Stimulated activated CD8-positive, alpha-beta memory T cell treated with anti-CD3 and anti-CD28 coated beads, Interleukin-7, amount 100 ng/mL, for 4 hours (primary cell): Measurements from ENCODE around the gene SC5D.

Source experiments
- DNase-seq, 2 donors: peaks; one replicate each; pipeline ENCODE4 v3.0.0-alpha.2; 2020; ENCODE audit warnings: low read depth in 2 of 2

SC5D gene, protein sequence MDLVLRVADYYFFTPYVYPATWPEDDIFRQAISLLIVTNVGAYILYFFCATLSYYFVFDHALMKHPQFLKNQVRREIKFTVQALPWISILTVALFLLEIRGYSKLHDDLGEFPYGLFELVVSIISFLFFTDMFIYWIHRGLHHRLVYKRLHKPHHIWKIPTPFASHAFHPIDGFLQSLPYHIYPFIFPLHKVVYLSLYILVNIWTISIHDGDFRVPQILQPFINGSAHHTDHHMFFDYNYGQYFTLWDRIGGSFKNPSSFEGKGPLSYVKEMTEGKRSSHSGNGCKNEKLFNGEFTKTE

DNA sequence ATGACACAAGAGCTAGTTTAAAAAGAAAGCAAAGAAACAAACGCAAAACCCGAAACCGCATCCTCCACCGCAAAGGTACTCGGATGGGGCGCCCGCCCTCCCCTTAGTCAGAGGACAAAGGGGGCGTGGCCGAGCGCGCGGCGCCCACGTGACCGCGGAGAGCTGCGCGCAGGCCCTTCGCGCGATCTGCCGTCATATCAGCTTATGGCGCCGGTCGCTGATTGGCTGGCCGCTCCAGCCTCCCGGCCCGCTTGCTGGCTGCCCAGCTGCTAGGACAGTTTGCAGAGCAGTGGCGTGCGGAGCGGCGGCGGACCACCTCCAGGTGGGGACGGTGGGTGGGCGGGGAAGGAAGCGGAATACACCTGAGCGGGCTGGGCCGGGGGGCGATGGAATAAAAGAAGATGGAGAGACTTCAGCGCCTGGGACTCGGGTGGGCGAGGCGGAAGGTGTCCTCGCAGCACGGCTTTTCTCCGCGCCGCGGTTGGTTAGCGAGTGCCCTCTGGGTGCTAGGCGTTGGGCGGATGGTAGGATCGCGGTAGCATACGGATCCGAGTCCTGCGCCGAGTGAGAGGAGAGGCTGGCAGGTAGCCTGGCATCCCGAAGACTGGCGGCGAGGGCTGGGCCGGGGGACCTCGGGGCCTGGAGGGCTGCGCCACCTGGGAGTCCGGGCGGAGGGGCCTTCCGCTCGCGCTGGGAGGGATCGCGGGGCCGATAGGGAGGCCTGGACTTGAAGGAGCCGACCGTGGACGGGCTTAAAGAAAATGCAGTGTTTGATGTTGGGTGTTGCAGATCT lies at the start of gene SC5D:
Gene SC5D (plus strand): TSS at position 277 of the 793 bp plus-strand sequence. CDS start 10,605 bp downstream, outside the sequence.
- DNase-seq = peak; percentile 85 to 93

DNA sequence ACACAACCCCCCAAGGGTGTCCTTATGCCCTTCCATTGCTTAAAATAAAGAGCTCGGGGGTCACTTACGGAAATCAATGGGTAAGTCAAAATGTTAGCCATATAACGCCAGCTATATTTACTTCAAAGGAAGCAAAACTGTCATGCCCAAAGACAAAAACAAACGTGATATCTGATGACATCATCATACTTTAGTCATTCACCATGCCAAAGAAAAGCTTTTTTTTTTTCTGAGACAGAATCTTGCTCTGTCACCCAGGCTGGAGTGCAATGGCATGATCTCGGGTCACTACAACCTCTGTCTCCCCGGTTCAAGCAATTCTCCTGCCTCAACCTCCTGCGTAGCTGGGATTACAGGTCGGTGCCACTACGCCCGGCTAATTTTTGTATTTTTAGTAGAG lies 47.7 kb upstream of the SC5D start:
- DNase-seq = no peak

DNA sequence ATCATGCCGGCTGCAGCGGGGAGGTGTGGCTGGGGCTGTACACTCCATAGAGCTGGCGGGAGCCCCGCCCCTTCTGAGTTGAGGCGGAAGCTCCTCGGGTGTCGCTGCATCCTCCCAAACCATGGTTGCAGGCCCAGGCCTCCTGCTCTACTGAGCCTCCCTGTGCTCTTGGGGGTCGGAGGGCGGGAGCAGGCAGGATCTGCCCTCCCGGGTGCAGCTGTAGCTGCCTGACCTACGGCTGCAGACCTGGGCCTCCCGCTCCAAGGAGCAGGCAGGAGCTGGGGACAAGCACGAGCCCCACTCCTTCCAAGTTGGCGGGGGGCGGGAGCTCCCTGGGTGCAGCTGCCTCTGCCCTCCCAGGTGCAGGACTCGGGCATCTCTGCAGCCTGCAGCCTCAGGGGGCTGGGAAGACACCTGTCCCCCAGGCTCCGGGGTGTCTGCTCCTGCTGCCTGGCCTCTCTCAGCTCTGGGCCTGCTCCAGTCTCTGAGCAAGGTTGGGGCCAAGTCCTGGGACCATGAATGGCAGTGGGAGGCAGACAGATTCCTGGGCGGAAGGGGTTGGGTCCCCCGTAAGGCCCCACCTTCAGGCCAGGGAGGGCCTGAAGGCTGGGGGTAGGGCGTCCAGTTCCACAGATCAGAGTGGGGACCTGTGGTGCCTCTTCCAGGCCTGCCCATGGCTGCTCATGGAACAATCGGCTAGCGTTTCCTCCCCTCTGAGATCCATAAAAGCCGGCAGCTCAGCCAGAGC lies 46.4 kb upstream of the SC5D start:
- DNase-seq = no peak

DNA sequence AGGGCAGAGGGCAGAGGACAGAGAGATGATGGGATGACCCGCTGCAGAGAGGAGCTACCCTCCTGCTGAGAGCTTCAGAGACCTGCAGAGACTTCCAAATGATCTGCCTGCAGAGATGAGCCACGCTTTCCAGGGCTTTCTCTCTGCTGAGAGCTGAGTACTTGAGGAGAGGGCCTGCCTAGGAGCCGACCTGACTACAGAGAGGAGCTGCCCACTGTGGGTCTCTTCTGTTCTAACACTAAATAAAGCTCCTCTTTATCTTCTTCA lies 45.9 kb upstream of the SC5D start:
- no peak for DNase-seq

DNA sequence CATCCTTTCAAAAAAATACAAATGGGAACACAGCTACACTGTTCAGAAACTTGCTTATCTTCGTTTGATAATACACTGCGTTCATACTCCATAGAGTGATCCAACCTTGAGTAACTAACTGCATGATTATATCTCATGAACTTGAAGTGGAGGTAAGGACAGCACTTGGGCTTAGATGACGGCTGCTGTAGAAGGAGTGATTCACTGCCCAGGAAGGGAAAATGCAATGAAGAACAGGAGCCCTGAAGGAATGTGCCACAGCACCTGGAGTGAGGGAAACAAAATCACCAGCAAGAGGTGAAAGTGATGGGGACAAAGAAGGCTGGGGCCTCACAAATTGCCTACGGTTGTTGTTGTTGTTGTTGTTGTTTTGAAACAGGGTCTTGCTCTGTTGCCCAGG lies 44.1 kb upstream of the SC5D start:
- DNase-seq = no peak

DNA sequence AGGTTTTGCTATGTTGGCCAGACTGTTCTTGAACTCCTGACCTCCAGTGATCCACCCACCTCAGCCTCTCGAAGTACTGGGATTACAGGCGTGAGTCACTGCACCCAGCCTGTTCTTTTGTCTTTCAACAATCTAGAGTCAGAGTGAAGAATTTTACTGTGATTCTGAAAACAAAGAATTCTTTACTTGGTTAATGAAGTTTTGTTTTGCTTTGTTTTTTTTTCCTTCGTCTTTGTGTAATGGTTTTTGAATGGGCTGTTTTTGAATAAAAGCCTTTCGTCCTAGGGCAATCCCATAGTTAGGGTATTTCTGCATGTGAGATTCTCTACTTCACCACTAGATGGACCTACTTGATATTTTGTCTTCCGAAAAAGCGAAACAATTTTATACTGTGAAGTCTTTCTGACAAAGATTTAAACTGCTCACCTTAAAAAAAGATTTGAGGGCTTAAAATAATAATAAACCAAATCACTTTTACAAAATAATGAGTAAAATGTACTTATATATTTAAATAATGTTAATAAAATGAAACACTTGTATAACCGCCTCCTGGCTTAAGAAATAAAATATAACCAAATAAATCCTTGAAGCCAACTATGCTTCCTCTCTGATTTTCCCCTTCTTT lies 43.4 kb upstream of the SC5D start:
- no peak for DNase-seq

DNA sequence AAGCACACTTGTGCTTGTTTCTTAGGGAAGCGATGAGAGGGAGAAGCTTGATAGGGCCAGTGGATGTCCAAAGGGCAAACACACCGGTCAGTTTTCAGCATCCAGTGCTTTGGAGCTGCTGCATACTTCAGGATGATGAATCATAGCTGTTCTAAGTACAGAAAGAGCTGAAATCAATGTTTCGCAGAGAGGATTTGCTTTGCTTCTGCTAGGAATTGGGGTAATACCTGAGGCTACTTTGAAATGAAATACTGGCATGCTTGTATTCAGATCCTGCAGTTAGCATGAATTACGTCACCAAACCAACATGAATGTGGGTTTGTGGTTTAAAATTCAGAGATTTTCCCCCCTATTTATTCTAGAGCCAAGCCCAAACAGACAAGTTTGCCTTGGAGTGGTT lies 41.7 kb upstream of the SC5D start:
- no peak for DNase-seq

DNA sequence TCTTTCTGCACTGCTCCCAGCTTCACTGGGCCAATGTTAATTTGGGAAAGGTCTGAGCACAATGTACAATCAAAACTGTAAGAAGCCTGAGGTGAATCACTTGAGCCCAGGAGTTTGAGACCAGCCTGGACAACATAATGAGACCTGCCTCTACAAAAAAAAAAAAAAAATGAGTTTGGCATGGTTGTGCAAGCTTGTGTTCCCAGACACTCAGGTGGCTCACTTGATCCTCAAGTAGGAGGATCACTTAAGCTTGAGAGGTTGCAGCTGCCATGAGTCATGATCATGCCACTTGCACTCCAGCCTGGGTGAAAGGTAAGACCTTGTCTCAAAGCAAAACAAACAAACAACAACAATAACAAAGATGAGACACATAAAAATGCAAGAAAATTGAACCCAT lies 38.6 kb upstream of the SC5D start:
- DNase-seq = no peak

DNA sequence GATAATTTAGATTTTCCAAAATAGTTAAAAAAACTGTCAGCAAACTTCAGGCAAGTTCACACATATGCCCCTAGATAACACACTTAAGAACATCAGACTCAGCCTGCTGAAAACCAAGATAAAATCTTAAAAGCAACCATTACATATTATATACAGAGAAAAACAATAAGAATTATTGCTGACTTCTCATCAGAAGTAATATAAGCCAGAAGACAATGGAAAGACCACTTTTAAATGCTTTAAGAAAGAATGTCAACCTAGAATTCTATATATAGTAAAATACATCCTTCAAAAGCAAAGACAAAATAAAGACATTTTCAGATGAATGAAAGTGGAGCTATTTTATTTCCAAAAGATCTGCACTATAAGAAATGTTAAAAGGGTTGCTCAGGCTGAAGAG lies 37.8 kb upstream of the SC5D start:
- DNase-seq = no peak

DNA sequence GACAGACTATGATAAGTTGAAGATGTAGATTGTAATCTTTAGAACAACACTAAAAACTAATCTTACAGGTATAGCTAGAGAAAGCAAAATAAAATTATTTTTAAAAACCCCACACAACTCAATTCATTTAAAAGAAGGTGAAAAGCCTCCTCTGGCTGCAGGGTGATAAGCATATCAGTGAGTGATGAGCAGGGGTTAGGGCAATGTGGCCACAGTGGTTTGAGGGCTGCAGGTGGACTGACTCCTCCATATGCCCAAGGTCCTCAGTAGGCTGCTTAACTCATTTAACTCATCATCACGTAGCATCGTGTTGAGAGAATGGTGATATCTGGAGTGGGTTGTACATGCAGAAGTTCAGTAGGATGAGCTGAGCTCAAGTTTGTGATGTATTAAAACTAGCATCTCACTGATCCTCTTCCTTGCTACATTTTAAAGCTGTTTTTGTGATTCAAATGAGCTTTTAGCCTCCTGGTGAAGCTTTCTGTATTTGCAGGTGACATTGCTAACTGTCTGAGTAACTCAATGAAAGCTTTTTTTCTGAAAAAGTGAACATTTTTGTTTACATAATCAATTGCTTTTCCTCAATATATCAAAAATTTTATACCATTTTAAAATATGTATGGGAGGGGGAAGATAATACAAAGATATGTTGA lies 37.0 kb upstream of the SC5D start:
- no peak for DNase-seq

DNA sequence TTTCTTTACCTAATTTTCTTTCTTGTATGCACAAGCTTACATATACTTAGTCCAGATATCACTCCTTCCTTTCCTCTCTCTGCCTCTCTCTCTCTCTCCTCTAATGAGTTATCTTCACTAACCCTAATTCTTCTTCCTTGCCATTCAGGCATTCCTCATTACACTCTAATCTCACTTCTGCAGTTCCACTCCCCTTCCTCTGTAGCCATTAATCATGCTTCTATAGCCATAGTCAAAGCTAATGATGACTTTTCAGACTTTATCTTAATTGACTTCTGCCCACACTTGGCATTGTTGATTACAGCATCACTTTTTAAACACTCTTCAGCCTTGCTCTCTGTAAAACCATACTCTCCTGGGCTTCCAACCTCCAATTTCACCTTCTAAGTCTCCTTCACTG lies 35.3 kb upstream of the SC5D start:
- no peak for DNase-seq

DNA sequence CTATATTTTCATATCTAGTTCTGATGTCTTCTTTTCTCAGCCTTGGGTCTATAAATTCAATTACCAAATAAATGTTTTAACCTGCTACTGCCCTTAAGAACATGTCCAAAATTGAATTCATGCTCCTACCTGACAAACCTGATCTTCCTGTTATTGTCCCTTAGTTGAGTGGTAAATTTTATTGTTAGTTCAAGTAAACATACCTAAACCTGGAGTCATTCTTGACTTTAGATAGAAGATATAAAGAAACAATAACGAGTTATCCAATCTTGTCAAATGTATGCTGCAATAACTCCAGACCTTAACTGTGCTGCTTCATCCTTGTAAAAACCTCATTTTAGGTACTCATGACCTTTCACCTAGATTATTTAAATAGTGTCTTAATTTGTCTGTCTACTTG lies 34.6 kb upstream of the SC5D start:
- DNase-seq = no peak

DNA sequence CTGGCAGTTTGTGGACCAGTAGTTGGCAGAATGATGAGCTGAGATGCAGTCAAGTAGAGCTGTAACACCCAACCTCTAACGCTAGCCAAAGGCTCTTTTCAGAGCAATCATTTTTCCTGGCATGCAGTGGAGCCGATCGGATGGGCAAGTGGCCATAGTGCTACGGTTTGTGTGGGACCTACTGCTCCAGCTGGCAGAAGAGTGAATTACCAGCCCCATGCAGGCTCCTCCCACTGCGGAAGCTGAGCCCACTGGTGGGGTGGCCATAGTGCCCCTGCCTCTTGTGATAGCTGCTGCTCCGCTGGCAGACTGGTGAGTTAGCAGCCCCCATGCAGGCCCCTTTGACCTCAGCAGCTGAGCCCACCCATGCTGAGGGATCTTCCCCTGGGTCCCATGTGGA lies 27.0 kb upstream of the SC5D start:
- no peak for DNase-seq

DNA sequence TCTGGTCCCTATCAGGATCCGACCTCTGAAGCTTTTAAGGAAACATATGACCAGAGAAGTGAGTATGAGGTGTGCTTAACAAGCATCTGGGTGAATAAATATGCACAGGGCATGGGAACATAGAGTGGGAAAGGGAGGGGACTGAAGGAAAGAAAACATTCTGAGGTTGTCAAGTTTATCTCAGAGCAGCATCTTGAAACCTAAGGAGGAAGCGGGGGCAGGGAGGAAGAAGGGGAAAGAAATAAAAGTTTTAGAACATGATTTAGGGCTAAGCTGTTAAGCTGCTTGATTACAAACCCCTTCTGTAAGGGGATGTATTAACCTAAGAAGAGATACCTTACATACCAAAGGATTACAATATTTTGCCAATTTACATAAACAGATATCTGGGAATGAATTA lies 24.0 kb upstream of the SC5D start:
- DNase-seq = no peak

DNA sequence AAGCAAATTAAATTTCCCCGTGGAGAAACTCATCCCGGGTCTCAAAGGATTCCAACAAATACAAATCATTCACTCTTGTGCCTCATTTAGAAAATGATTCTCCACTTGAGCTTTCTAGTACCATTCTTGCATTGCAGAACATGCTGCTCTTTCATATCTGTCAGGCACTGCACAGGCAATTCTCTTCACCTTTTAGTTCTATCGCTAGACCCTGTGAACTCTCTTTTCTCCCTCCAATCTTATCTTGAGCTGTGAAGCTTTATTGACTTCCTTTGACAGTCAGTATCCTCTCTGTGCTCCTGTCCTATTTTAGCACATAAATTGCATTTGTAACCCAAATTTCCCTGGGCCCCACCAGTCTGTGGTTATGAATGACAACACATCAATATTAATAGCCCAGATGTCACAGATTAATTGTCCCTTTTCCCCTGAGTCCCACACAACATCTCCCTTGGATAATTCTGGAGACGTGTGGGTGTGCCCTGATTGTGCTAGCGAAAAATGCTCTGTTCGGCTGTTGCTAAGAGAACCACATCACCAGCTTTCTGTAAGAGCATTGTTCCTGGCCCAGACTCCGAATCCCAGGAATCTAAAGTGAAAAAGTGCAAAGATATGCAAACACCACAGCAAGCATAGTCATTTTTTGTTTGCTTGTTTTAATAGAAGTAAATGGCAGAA lies 22.4 kb upstream of the SC5D start:
- no peak for DNase-seq

DNA sequence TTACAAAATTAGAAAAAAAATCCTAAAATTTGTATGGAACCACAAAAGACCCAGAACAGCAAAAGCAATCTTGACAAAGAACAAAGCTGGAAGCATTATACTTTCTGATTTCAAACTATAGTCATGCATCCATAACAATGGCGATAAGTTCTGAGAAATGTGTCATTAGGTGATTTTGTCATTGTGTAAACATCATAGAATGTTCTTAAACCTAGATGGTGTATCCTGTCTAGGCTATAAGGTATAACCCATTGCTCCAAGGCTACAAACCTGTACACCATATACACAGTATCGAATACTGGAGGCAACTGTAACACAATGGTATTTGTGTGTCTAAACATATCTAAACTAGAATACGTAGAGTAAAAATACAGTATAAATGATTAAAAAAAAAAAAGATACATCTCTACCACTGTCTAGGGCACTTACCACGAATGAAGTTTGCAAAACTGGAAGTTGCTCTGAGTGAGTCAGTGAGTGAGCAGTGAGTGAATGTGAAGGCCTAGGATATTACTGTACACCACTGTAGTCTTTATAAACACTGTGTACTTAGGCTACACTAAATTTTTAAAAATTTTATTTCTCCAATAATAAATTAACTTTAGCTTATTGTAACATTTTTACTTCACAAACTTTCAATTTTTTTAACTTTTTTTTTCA lies 18.1 kb upstream of the SC5D start:
- no peak for DNase-seq

DNA sequence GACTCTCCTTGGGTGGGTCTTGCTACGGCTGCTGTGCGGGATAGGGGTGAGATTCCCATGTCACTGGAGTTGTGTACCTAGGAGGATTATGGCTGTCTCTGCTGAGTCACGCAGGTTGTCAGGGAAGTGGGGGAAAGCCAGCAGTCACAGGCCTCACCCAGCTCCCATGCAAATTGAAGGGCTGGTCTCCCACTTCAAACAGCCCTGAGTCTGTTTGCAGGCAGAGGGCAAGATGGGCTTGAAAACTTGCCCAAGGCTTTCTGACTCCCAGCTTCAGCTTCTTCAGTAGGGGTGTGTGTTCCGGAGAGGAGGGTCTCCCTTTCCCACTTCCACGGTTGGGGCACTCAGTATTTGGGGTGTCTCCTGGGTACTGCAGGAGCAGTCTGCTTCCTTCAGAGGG lies 10.9 kb upstream of the SC5D start:
- no peak for DNase-seq

DNA sequence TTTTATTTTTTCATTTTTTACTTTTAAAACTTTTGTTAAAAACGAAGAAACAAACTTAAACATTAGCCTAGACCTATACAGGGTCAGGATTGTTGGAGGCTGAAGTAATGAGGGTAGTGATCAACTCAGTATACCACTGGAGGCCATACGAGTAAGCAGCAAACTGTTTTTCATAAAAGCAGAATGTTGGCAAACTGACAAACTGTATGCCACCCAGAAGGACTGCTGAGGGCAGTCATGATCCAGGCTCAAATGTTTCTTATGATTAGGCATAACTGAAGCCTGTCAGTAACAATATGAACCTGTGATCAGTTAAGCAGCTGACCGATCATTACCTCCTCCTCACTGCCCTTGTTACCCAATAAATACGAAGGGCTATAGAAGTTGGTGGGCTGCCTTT lies 10.2 kb upstream of the SC5D start:
- no peak for DNase-seq

DNA sequence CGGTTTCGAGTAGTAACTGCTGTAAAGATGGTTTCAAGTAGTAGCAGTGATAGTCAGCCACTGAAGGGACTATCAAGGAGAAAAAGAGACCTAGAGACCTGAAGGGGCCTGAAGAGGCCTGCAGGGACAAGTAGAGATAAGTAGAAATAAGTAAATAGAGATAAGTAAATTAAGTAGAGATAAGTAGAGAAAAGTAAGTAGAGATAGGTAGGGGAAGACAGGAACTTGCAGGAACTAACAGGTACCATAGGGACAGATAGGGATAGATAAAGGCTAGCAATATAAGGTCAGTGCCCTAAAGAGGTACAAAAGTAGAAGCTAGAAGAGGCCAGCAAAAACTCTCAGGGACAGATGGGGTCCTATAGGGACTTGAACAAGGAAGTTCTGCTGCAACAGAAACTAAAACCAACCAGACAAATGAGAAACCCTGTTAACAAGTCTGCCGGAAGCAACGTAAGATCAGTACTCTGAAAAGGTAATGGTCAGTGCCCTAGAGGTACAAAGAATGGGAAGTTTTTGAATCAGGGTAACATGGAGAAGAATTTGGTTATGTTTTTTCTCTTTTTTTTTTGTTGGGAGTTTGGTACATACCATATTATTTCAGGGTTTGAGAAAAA lies 9.6 kb upstream of the SC5D start:
- no peak for DNase-seq

DNA sequence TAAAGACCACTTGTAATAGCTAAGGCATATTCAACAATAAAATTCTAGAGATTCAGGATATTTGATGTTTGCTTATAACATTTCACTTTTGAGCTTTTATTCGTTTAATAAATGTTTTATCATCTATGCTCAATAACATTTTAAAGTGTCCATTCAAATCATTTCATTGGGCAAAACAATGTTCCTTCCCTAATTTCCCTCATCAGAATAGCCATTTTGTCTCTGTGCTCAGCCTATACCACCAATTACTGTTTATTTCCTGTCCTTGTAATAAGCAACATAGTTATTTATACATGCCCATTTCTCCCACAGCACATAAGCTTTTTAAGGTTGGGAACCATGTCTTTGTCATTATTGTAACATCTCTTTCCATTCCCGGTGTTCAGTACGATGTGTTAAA lies 1.3 kb upstream of the SC5D start:
- DNase-seq = no peak
